ENCODE data around the gene MYOZ3. TPM values are rescaled to one million over a fixed set of nuclear protein-coding genes. Genes with fewer than 3 reads are reported as not detected.

MYOZ3 gene
- total RNA-seq, 1 donor from 2014 or later, result 2.9 TPM

- Mint-ChIP-seq H3K36me3 (ENCODE audit: insufficient read depth) (no peaks in the 10 kb centered on the region), H3K9me3 (ENCODE audit: low read depth) (no peaks in the 10 kb centered on the region), H3K4me1 (ENCODE audit: low read depth) (peaks cover 34% of the 10 kb centered on the region), H3K27ac (no peak overlapping the region), H3K4me3 (ENCODE audit: low read depth) (no peak overlapping the region), H3K27me3 (peaks cover 2% of the 10 kb centered on the region)
- TF ChIP-seq, protein P1, sequence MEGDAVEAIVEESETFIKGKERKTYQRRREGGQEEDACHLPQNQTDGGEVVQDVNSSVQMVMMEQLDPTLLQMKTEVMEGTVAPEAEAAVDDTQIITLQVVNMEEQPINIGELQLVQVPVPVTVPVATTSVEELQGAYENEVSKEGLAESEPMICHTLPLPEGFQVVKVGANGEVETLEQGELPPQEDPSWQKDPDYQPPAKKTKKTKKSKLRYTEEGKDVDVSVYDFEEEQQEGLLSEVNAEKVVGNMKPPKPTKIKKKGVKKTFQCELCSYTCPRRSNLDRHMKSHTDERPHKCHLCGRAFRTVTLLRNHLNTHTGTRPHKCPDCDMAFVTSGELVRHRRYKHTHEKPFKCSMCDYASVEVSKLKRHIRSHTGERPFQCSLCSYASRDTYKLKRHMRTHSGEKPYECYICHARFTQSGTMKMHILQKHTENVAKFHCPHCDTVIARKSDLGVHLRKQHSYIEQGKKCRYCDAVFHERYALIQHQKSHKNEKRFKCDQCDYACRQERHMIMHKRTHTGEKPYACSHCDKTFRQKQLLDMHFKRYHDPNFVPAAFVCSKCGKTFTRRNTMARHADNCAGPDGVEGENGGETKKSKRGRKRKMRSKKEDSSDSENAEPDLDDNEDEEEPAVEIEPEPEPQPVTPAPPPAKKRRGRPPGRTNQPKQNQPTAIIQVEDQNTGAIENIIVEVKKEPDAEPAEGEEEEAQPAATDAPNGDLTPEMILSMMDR (IDR thresholded peaks at IDR 0.05; ENCODE audit: unreplicated experiment), result no peak
- no peak for DNase-seq (ENCODE audit: low spot score, unreplicated experiment)
These were observed 19.1 kb upstream of the MYOZ3 start for GRCh38 chr5:150641824-150642566.

DNA sequence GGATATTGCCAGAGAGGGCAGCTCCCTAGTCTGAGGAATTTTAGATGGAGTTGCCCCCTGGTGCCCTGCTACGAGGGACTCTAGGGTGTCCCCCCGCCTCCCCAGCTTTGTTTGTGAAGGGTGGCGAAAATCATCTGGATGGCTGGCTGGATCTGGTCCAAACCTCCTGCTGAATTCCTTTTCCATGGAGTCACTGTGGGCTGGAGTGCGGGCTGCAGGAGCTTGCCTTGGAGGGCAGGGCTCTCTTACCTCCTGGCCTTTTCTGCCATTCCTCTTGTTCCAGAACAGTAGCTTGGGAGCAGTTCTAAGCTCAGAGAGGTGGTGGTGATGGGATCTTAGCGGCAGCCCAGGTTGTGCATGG lies 18.5 kb upstream of the MYOZ3 start:
- peaks cover 33% of the 10 kb centered on the region for H3K4me1 Mint-ChIP-seq (ENCODE audit: low read depth)
- DNase-seq (ENCODE audit: low spot score, unreplicated experiment), result no peak

DNA sequence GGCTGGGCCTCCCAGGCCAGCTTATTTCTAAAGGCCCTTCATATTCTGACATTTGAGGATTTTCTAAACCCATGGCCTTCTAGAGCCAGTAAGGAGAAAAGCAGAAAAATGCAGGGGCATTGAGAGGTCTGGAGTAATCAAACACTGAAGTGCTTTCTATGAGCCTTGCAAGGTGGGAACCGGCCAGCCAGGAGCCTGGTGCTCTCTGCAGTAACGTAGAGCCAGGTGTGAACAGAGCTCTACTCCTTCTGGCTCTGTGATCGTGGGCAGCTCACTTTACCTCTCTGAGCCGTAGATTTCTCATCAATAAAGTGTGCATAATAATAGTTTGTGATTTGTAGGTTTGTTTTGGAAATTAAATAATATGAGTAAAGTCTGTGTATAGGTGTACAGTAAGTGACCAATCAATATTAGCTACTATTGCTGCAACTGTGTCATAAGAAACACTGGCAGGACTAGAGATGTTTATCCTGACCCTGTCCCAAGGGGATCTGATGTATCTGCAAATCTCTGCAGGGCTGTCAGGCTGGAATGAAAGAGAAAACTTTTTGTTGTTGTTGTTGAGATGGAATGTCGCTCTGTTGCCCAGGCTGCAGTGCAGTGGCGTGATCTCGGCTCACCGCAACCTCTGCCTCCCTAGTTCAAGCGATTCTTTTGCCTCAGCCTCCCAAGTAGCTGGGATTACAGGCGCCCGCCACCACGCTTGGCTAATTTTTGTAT lies 17.9 kb upstream of the MYOZ3 start:
- Mint-ChIP-seq H3K27ac (no peak overlapping the region), H3K9me3 (ENCODE audit: low read depth) (no peaks in the 10 kb centered on the region), H3K4me1 (ENCODE audit: low read depth) (peaks cover 29% of the 10 kb centered on the region), H3K36me3 (ENCODE audit: insufficient read depth) (no peaks in the 10 kb centered on the region), H3K4me3 (ENCODE audit: low read depth) (no peak overlapping the region), H3K27me3 (peaks cover 7% of the 10 kb centered on the region)
- no peak for DNase-seq (ENCODE audit: low spot score, unreplicated experiment)
- TF ChIP-seq, protein P1 (IDR thresholded peaks at IDR 0.05; ENCODE audit: unreplicated experiment), result no peak

More for the DNA sequence above, 18.5 kb upstream of the MYOZ3 start:
- TF ChIP-seq, protein P1 (IDR thresholded peaks at IDR 0.05; ENCODE audit: unreplicated experiment), result no peak
- H3K27me3 Mint-ChIP-seq, result peaks cover 7% of the 10 kb centered on the region
- no peak overlapping the region for H3K27ac Mint-ChIP-seq
- H3K36me3 Mint-ChIP-seq (ENCODE audit: insufficient read depth), result no peaks in the 10 kb centered on the region
- H3K4me3 Mint-ChIP-seq (ENCODE audit: low read depth), result no peak overlapping the region
- no peaks in the 10 kb centered on the region for H3K9me3 Mint-ChIP-seq (ENCODE audit: low read depth)

GRCh38 chr5:150644058-150644457 lies 17.0 kb upstream of the MYOZ3 start:
- TF ChIP-seq, protein P1 (IDR thresholded peaks at IDR 0.05; ENCODE audit: unreplicated experiment), result no peak
- no peak for DNase-seq (ENCODE audit: low spot score, unreplicated experiment)
- Mint-ChIP-seq H3K27ac (peak overlapping the region; percentile 28), H3K9me3 (ENCODE audit: low read depth) (no peaks in the 10 kb centered on the region), H3K4me1 (ENCODE audit: low read depth) (peaks cover 24% of the 10 kb centered on the region), H3K27me3 (peaks cover 7% of the 10 kb centered on the region), H3K36me3 (ENCODE audit: insufficient read depth) (no peaks in the 10 kb centered on the region), H3K4me3 (ENCODE audit: low read depth) (no peak overlapping the region)

- H3K36me3 Mint-ChIP-seq (ENCODE audit: insufficient read depth), result no peaks in the 10 kb centered on the region
- H3K4me3 Mint-ChIP-seq (ENCODE audit: low read depth), result no peak overlapping the region
- H3K27ac Mint-ChIP-seq, result no peak overlapping the region
- H3K27me3 Mint-ChIP-seq, result peaks cover 7% of the 10 kb centered on the region
- H3K9me3 Mint-ChIP-seq (ENCODE audit: low read depth), result no peaks in the 10 kb centered on the region
- TF ChIP-seq, protein P1 (IDR thresholded peaks at IDR 0.05; ENCODE audit: unreplicated experiment), result no peak
- H3K4me1 Mint-ChIP-seq (ENCODE audit: low read depth), result peaks cover 21% of the 10 kb centered on the region
- DNase-seq (ENCODE audit: low spot score, unreplicated experiment), result no peak
These were observed 16.5 kb upstream of the MYOZ3 start for GRCh38 chr5:150644514-150644913.
